ENCODE measurements around the gene PAH.

PAH gene

DNA sequence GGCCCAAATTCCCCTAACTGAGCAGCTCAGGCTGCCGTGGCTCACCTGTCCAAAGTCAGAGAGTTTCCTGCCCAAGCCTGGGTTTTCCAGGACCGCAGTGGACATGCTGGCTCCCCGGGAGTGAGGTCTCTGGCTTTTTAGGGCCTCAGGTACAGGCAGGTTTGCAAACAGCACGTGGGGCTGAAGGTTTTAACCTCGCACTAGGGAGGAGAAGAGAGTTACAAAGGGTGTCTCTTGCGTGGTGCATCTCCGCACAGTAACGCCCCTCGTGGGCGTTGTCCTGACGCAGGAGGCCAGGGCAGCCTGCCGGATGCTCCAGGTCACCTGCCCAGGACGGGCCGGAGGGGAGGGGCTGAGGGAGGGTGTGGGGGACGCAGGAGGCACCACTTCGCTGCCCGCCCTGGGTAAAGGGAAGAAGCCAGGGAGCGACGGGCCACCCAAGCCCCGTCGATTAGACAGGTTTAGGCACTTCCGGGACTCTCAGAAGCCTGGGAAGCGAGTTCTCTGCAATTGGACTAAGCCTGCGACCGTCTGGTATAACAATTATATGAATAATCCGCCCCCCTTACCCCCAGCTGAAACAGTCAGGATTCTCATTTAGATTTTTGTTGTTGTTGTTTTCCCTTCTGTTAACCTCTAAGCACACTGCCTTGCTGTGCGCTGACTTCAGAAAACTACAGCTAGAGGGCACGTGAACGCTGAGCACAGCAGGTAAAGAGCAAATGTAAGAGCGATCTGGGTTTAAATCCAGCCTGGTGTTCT lies at the start of gene PAH:
TSS of gene PAH (minus strand) at position 219 of the 762 bp plus-strand sequence. CDS start at position 105, 114 bp downstream.
- DNase-seq: no peak

DNA sequence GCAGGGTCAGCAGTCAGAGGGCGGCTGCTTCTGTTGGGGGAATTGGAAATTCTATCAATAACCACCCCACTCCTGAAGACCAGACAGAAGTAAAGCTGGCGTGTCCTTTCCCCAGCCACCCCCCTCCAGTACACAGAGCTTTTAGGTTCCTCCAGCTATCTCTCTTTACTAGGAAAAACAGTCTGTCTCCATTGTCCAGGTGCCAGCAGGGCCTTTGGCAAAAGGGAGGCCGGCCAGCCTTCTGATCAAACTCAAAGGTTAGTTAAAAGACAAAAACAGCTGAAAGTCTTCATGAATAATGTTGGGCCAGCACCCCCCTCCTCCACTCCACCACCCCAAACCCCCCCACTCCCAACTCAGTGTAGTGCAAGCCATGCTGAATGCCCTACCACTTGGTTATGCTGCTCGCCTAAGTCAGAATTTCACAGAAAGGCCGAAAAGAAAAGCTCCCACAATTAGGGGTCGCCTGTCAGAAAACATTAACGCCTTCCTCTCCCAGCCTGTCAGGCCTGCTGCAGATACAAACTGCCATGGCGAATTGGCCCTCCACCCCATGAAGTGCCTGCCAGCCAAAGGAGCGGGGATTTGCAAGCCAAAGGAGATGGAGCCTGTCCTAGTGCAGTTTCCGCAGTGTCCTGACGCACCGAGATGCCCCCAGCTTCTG lies 49.3 kb upstream of the PAH start:
- DNase-seq: no peak

DNA sequence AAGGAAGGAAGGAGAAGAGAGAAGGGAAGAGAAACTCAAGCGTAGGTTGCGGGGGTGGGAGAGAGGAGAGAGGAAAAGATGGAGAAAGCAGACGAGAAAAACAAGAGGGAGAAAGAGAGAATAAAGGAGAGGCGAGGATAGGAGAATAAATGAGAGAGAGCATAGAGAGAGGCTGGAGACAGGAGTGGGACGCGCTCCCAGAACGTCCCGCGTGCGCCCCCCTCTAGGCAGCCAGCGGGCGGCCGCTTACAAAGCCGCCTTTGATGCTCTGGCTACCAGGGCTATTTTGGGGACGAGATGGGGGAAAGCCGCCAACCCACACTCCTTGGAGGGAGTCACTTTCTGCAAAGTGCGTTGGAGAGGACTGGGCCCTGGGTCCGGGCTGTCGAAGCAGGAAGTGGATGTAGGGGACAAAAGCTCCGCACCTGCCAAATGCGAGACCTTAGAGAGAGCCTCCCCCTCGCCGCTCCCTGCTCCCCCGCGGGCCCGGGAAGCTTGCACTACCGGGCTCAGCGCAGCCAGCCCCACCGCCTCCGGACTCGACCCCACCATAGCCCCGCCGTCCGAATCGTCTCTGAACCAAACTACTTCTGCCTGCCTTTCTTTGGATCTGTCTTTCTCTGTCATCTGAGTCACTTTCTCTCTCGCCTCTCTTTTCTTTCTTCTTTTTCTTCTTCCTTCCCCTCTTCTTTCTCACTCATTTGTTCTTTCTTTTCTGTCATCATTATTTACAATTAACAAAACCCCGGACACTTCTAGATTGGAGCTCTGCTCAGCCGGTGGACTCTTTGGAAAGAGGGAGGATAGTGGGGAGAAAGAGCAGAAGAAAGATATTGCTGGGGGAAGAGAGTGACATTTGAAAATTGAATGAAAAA lies 48.5 kb upstream of the PAH start:
- no peak for DNase-seq

DNA sequence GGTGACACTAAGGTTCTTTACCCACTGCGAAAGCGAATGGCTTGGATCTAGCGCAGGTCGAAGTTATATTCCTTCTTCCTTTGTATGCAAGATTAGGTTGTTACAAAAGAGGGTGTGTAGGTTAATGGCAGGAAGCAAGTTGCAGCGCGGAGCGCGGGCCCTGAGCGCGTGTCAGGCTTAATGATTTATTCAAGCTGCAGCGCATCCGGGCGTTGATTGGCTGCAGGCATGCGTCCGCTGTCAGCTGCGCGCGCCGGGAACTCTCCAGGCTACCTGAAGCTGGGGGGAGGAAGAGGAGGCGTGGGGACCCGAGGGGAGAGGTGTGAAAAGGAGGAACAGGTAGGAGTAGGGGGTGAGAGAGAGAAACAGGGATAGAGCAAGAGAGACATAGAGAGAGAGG lies 47.8 kb upstream of the PAH start:
- DNase-seq: no peak

DNA sequence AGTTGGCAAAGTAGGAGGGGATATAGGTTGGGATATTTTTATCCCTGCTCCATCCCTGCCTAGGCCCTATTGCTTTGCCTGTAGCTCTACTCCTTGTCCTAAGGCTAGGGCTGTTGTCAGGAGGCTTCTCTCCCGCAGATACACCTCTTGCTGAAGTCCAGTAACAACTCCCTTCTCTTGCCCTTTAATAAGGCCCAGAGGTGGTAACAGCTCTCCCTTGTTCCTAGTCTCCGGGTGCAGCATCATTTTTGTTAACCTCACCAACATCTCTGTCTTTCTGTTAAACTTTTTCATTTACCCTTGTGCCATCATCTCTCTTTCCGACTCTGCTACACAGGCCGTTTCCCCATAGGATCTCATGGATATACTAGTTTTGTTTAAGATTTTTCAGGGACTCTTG lies 46.8 kb upstream of the PAH start:
- no peak for DNase-seq

DNA sequence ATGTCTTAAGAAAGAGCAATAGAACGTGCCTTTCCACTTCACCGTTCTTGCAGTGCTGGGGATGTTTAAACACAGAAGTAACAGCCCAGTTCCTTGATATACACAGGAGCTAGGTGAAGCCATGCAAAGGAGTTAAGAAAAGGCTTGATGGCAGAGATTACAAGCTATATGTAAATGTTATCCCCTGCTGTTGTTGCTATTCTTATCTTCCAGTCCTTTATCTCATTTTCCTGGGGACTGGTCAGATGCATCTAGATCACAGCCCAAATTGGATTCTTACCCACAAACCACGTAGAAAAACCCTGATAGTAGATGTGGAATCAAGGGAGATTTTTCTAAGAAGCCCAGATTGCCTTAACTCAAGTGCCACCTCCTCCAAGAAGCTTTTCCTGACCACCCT lies 45.9 kb upstream of the PAH start:
- DNase-seq: no peak

DNA sequence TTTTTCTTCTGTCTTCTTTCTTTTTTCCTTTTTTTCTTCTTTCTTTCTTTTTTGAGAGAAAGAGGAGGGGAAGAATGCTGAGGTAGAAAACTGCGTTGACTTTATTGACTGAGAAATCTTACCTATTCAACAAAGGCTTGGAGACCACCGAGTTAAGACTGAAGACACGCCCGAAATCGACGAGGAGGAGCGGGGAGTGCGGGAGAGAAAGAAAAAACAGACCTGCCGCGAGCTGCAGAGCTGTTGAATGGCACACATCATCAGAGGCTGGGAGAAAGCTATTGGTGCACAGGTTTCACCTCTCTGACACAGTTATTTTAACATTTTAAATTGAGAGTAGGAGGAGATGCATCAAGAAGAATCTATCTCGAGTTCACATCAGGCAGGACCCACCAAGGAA lies 45.5 kb upstream of the PAH start:
- no peak for DNase-seq

DNA sequence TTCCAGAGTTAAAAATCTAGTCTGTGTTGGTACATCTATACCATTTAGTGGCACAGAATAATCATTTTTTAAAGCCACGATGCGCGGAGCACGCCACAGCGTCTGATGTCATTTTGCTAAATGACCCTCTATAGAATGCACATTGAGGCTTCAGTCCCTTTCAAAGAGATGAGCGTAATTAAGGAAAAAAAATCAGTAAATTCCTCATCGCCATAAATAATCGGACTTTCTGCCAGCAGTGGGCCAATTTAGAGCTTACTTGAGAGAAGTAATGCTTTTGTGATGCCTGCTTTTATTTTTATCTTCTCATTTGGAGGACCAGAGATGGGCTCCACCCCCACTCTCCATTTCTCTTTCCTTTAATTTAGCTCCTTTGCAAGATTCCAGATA lies 44.4 kb upstream of the PAH start:
- no peak for DNase-seq

DNA sequence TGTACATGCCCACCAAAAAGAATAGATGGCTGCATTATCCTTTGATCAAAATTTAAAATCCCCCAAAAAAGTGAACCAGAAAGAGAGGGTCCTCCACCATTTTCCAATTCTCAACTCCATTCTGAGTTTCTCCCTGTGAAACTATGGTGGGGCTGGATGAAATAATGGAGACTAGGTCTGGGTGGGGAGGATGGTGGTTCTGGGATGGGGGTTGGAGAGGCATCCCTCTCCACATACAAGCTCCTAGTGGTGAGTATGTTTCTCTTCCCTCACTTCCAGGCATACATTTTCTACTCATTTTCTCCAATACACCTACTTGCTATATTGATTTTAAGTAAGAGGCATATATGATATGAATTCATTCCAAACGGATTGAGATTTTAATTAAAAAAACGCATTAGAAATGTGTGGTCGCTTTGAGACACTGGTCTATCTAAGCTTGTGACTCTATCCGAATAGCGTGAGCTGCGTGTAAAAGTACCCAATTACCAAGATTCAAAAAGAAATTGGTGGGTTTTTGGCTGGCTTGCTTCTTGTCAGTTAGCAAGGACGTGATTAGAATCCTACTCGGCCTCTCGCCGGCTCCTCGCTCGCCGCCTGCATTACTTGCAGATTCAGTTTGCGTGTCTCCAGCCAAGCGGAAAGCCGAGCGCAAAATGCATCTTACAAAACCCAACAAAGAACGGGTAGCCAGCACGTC lies 43.9 kb upstream of the PAH start:
- no peak for DNase-seq

DNA sequence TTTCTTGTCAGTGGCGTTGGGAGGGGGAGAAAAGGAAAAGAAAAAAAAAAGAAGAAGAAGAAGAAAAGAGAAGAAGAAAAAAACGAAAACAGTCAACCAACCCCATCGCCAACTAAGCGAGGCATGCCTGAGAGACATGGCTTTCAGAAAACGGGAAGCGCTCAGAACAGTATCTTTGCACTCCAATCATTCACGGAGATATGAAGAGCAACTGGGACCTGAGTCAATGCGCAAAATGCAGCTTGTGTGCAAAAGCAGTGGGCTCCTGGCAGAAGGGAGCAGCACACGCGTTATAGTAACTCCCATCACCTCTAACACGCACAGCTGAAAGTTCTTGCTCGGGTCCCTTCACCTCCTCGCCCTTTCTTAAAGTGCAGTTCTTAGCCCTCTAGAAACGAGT lies 42.3 kb upstream of the PAH start:
- no peak for DNase-seq

DNA sequence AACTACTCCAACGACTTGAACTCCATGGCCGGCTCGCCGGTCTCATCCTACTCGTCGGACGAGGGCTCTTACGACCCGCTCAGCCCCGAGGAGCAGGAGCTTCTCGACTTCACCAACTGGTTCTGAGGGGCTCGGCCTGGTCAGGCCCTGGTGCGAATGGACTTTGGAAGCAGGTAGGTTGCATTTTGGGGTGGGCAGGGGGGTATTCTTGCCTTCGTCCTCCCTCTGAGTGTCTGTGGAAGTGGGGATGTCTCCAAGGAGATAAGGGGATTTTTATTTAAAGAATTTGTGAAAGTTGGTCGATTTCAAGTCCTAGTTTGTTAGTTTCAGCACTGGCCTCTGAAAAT lies 41.8 kb upstream of the PAH start:
- no peak for DNase-seq

DNA sequence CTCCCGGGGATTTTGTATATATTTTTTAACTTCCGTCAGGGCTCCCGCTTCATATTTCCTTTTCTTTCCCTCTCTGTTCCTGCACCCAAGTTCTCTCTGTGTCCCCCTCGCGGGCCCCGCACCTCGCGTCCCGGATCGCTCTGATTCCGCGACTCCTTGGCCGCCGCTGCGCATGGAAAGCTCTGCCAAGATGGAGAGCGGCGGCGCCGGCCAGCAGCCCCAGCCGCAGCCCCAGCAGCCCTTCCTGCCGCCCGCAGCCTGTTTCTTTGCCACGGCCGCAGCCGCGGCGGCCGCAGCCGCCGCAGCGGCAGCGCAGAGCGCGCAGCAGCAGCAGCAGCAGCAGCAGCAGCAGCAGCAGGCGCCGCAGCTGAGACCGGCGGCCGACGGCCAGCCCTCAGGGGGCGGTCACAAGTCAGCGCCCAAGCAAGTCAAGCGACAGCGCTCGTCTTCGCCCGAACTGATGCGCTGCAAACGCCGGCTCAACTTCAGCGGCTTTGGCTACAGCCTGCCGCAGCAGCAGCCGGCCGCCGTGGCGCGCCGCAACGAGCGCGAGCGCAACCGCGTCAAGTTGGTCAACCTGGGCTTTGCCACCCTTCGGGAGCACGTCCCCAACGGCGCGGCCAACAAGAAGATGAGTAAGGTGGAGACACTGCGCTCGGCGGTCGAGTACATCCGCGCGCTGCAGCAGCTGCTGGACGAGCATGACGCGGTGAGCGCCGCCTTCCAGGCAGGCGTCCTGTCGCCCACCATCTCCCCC lies 41.2 kb upstream of the PAH start:
- no peak for DNase-seq

DNA sequence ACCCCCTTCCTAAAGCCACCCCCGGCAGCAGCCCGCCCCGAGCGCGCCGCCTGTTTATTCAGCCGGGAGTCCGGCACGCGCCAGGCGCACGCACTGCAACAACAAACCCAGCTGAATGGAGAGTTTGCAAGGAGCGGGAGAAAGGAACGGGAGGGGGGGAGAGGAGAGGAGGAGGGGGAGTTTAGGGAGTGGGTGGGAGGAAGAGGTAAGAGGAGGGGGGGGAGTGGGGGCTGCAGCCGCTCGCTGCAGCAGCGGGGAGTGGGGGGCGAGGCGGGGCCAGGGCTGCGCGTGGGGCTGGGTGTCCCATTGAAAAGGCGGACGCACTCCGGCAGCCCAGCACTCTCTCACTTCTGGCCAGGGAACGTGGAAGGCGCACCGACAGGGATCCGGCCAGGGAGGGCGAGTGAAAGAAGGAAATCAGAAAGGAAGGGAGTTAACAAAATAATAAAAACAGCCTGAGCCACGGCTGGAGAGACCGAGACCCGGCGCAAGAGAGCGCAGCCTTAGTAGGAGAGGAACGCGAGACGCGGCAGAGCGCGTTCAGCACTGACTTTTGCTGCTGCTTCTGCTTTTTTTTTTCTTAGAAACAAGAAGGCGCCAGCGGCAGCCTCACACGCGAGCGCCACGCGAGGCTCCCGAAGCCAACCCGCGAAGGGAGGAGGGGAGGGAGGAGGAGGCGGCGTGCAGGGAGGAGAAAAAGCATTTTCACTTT lies 40.5 kb upstream of the PAH start, which contains the start of gene ASCL1:
TSS of gene ASCL1 (plus strand) at position 336 of the 712 bp plus-strand sequence. CDS start 571 bp downstream, outside the sequence.
- DNase-seq: no peak

DNA sequence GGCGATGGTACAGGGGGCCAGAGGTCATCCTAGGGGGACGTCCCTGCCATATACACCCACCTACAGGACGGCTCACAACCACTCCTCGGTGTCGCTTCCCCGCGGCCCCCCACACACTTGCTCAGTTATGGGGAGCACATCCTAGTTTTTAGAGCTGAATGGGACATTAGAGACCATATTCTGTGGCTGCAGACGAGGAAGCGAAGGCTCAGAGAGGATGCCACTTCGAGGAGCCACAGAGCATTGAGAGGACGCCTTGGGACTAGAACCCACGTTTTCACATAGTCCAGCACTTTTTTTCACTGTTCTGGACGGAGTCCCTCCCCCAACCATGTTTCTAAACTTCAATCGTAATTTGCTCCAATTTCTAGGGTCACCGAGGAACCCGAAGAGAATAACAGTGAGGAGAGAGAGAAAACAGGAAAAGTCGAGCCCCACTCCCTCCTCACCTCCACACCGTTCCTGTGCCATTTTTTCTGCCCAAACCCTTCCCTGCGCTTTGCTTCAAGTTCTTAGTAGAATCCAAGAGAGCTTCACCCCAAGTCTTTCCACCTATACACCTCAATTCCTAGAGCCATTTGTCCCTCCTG lies 39.8 kb upstream of the PAH start:
- no peak for DNase-seq

DNA sequence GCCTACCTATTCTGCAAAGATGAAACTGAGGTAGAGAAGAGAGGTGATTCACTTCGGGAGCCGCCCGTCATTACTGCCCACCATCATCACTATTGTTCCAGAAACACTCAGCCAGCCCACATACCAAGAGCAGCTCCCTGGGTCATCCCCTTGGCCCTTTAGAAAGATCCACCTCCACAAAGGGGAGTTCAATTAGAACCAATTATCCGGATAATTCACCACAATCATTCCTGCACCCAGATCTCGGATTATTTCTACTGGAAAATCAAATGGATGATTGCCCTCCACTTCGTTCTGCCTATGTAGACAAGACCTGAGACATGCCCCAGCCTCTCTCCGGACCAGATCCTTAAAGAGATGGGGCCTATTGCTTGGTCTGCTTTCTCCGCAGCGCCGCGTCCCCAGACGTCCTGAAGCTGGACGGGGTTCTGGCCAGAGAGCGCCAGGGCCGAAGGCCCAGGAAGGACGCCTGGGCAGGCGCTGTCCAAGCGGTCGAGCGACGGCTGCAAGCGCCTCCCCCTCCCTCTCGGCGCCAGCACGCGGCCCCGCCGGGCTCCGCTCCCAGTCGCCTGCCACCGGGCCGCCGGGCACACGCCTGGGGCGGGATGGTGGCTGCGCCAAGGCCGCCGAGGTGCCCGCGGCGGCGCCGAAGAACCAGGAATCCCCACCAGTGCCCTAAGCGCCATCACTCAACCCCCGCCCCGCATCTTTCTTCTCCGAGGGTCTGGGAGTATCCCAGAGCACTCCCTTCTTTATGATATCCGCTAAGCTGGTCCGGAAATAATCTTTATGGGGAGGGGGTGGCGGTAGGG lies 39.1 kb upstream of the PAH start:
- no peak for DNase-seq

DNA sequence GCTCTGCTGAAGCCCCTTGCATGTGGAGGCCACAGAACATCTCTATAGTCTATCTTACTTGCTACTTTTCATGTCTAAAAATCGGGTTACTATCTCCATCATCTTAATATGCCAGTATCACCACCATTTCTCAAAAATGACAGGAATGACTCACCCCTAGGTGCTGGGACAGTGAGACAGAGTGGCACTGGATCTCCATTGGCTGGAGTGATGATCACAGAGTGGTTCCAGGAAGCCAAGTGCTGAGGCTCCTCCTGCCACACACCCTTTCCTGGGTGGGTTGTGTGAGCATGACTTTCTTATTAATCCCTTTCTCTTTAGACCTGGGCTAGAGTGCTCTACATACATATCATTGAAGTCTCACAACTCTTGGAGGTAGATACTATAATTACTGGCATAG lies 37.1 kb upstream of the PAH start:
- DNase-seq: no peak

DNA sequence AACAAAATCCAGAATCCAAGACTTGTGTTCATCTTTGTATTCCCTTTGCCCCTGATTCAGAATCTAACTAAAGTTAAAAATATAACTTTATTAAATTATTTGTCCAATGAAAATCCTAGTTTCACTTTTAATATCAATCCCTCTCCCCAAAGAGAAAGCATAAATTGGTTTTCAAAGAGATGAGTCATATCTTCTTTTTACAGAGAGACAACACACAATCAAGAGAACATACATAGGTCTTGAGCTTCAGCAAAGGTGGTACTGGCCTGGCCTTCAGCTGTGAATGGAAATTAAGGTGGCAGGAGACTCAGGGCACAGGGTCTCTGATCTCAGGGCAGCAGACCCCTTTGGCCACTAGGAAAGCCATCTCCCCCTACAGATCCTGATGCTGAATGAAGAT lies 36.2 kb upstream of the PAH start:
- no peak for DNase-seq

DNA sequence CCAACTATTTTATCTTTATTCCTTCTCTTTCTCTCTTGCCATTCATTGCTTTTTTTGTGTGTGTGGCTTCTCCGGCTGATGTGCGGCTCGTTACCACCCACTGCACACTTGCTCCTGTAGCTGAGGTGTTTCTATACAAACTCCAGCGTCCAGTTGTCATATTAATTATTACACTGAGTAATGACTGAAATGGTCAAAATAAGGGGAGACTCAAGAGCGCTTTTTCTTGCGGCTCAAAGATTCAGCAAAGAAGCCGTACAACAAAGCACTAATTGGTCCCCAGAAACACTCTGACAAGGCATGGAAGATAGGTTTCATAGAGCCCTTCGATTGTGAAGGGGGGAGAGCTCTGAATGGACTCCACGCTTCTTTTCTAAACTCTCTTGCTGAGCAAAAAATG lies 34.8 kb upstream of the PAH start:
- no peak for DNase-seq

DNA sequence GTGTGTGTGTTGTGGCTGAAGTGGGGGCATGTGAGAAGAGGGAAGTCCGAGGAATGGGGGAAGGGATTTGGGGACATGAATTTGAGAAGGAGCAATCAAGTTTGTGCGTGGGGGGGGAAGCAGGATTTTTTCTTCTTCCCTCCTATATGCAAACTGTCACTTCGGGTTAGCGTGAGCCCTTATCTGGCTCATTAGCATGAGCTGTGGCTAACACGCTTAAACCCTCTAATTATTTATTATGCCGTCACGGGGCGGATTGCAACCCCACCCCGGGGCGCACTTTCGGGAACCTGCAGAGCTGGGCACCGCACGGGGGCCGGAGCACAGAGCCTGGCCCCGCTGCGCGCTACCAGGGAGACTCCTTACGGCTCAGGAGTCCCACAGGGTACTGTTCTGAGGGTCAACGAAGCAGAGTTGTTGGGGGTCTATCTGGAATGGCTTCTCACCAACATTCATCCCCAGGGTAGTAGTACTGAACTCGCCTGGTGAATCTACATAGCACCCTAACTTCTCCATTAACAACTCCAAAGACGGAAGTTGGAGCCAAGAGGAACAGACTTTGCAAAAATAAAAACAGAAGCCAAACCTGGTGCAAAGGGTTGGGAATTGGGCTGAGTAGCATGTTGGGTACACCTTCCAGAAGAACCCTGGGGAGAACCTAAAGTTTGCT lies 34.0 kb upstream of the PAH start:
- DNase-seq: no peak

All from NK-92 treated with Interleukin-12 subunit alpha and Interleukin-12 subunit beta, amount 100 ng/mL, for 24 hours (cell line).